OCI-LY3 (cell line): ENCODE measurements around the gene RALBP1.

Source experiments
- H2AFZ ChIP-seq: fragments of 200-600, 300-600 bp; shearing (Covaris generic); 2 replicates; pipeline ENCODE4 v1.6.0; 2014; ENCODE audit warnings: antibody characterized with exemption, low read depth, low read length
- H3K27ac ChIP-seq: fragments of 200-600, 300-600 bp; sonication (generic); 2 replicates; pipeline ENCODE4 v1.5.1; 2014; ENCODE audit warnings: mild to moderate bottlenecking, low read length, moderate library complexity, mixed read lengths
- H3K27me3 ChIP-seq: fragments of 200-600, 300-600 bp; sonication (generic); 2 replicates; pipeline ENCODE4 v1.6.1; 2014; ENCODE audit warnings: low read depth, low read length, mixed read lengths
- H3K36me3 ChIP-seq: fragments of 200-600, 300-600 bp; sonication (generic); replicated peaks from 2 replicates; pipeline ENCODE3; 2014; ENCODE audit warnings: low read depth, low read length, mixed read lengths
- H3K4me1 ChIP-seq: fragments of 300-600, 200-600 bp; sonication (generic); 2 replicates; pipeline ENCODE4 v1.6.1; 2014; ENCODE audit warnings: low read length, mixed read lengths
- H3K4me2 ChIP-seq: fragments of 200-600, 300-600 bp; sonication (generic); 2 replicates; pipeline ENCODE4 v1.6.1; 2014; ENCODE audit warnings: low read length, mixed read lengths
- H3K4me3 ChIP-seq: fragments of 300-600, 200-600 bp; sonication (generic); 2 replicates; pipeline ENCODE4 v1.5.1; 2014; ENCODE audit warnings: antibody characterized with exemption, mild to moderate bottlenecking, low read length, moderate library complexity
- H3K79me2 ChIP-seq: fragments of 300-600, 200-600 bp; shearing (Covaris generic); 2 replicates; pipeline ENCODE4 v1.6.1; 2014; ENCODE audit warnings: mild to moderate bottlenecking, low read length, mixed read lengths
- H3K9ac ChIP-seq: fragments of 300-600, 200-600 bp; shearing (Covaris generic); 2 replicates; pipeline ENCODE4 v1.6.0; 2014; ENCODE audit warnings: mild to moderate bottlenecking, low read length, moderate library complexity
- H3K9me3 ChIP-seq: fragments of 200-600, 300-600 bp; shearing (Covaris generic); 2 replicates; pipeline ENCODE4 v1.6.1; 2014; ENCODE audit warnings: low read length, mixed read lengths; ENCODE audit not compliant: insufficient read depth
- H4K20me1 ChIP-seq: fragments of 200-600, 300-600 bp; sonication (generic); 2 replicates; pipeline ENCODE4 v1.6.1; 2016; ENCODE audit warnings: low read length, mixed read lengths; ENCODE audit not compliant: insufficient read depth
- EZH2phosphoT487 ChIP-seq: fragments of 200-600 bp; shearing (Covaris generic); IDR thresholded peaks from 2 replicates; pipeline ENCODE4 v1.6.1; 2018; ENCODE audit warnings: antibody characterized with exemption, mixed run types, low read depth
- TF ChIP-seq, protein P1 (sequence below): fragments of 200-600, 300-600 bp; sonication (generic); IDR thresholded peaks from 2 replicates; pipeline ENCODE4 v1.5.1; 2014; ENCODE audit warnings: antibody characterized with exemption, low read length, low read depth

Gene RALBP1

DNA sequence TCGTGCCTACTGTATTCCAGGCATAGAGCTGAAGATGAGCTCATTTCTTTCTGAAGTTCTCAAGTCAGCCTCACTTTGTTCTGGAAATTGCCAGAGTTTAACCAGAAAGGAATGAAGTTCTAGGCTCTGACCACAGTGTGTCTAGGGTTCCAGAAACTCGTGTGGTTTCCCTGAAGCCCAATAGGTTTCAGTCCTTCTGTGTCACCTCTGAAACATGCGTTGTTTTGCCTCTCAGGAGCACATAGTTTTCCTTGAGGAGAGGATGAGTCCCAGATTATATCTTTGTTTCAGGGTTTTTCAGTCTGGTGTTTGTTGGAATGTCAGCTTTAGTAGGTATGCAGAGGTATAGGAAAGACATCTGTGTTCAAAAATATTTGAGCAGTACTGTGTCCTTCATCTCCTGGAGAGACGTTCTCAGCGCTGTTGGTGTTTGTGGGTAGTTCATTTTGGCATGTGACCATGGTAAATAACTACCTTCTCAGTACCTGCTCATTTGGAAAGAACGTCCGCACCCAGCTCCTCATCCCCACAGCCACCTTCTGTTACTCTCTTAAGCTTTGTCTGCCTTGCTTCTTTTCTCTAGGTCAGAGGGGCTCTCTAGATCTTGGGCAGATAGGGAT, 56.6 kb downstream of the RALBP1 start:
- TF ChIP-seq, protein P1, sequence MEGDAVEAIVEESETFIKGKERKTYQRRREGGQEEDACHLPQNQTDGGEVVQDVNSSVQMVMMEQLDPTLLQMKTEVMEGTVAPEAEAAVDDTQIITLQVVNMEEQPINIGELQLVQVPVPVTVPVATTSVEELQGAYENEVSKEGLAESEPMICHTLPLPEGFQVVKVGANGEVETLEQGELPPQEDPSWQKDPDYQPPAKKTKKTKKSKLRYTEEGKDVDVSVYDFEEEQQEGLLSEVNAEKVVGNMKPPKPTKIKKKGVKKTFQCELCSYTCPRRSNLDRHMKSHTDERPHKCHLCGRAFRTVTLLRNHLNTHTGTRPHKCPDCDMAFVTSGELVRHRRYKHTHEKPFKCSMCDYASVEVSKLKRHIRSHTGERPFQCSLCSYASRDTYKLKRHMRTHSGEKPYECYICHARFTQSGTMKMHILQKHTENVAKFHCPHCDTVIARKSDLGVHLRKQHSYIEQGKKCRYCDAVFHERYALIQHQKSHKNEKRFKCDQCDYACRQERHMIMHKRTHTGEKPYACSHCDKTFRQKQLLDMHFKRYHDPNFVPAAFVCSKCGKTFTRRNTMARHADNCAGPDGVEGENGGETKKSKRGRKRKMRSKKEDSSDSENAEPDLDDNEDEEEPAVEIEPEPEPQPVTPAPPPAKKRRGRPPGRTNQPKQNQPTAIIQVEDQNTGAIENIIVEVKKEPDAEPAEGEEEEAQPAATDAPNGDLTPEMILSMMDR: no peak
- no peak for TF ChIP-seq EZH2phosphoT487
- H3K4me3 ChIP-seq: no peak overlapping the region
- no peak overlapping the region for H2AFZ ChIP-seq
- H4K20me1 ChIP-seq: no peaks in the 10 kb centered on the region
- no peak overlapping the region for H3K4me2 ChIP-seq
- H3K9me3 ChIP-seq: no peaks in the 10 kb centered on the region
- H3K79me2 ChIP-seq: no peaks in the 10 kb centered on the region
- H3K36me3 ChIP-seq: peaks cover 14% of the 10 kb centered on the region
- H3K27me3 ChIP-seq: no peaks in the 10 kb centered on the region
- no peak overlapping the region for H3K27ac ChIP-seq
- no peaks in the 10 kb centered on the region for H3K4me1 ChIP-seq
- no peak overlapping the region for H3K9ac ChIP-seq

DNA sequence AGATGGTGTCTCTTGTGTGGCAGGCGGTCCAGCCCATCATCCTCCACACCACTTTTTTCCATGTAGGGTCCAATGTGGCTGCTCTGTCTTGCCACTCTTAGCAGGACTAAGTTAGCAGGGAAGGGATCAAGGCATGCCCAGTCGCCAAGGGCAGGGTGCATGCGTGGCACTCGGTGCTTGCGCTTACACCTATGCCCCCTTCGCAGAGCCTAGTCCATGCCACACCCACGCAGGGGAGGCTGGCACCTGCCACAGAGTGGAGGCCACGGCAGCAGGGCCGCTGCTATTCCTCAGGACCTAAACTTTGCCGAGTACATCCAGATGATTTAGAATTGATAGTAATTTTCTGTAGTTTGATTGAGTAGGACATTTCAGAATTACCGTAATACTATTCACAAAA, 59.5 kb downstream of the RALBP1 start:
- no peak overlapping the region for H3K27ac ChIP-seq
- H3K4me2 ChIP-seq: no peak overlapping the region
- no peaks in the 10 kb centered on the region for H3K27me3 ChIP-seq
- no peaks in the 10 kb centered on the region for H3K4me1 ChIP-seq
- TF ChIP-seq, protein P1: no peak
- no peak for TF ChIP-seq EZH2phosphoT487
- H2AFZ ChIP-seq: no peak overlapping the region
- H3K9ac ChIP-seq: no peak overlapping the region
- no peaks in the 10 kb centered on the region for H4K20me1 ChIP-seq
- H3K79me2 ChIP-seq: no peaks in the 10 kb centered on the region
- H3K4me3 ChIP-seq: no peak overlapping the region
- H3K36me3 ChIP-seq: peaks cover 2% of the 10 kb centered on the region
- H3K9me3 ChIP-seq: no peaks in the 10 kb centered on the region

DNA sequence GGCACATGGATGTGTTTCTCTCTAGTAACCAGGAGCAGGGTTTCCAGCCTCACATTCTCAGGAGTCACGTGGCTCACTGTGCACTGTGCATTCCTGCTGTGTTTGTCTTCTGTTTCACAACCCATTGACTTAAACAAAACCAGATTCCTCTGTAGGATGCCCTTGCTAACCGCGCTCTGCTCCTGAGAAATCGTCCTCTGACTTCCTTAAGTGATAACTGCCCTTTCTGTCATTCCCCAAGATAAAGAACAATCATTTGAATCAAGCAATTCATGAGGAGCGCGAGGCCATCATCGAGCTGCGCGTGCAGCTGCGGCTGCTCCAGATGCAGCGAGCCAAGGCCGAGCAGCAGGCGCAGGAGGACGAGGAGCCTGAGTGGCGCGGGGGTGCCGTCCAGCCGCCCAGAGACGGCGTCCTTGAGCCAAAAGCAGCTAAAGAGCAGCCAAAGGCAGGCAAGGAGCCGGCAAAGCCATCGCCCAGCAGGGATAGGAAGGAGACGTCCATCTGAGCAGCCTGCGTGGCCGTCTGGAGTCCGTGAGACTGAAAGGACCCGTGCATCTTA, 60.2 kb downstream of the RALBP1 start:
- no peak overlapping the region for H3K4me2 ChIP-seq
- no peak overlapping the region for H2AFZ ChIP-seq
- H3K27ac ChIP-seq: no peak overlapping the region
- H3K9ac ChIP-seq: no peak overlapping the region
- H3K9me3 ChIP-seq: no peaks in the 10 kb centered on the region
- TF ChIP-seq, protein P1: no peak
- TF ChIP-seq EZH2phosphoT487: no peak
- peaks cover 2% of the 10 kb centered on the region for H3K36me3 ChIP-seq
- no peaks in the 10 kb centered on the region for H3K79me2 ChIP-seq
- H3K27me3 ChIP-seq: no peaks in the 10 kb centered on the region
- no peaks in the 10 kb centered on the region for H3K4me1 ChIP-seq
- no peaks in the 10 kb centered on the region for H4K20me1 ChIP-seq
- H3K4me3 ChIP-seq: no peak overlapping the region

DNA sequence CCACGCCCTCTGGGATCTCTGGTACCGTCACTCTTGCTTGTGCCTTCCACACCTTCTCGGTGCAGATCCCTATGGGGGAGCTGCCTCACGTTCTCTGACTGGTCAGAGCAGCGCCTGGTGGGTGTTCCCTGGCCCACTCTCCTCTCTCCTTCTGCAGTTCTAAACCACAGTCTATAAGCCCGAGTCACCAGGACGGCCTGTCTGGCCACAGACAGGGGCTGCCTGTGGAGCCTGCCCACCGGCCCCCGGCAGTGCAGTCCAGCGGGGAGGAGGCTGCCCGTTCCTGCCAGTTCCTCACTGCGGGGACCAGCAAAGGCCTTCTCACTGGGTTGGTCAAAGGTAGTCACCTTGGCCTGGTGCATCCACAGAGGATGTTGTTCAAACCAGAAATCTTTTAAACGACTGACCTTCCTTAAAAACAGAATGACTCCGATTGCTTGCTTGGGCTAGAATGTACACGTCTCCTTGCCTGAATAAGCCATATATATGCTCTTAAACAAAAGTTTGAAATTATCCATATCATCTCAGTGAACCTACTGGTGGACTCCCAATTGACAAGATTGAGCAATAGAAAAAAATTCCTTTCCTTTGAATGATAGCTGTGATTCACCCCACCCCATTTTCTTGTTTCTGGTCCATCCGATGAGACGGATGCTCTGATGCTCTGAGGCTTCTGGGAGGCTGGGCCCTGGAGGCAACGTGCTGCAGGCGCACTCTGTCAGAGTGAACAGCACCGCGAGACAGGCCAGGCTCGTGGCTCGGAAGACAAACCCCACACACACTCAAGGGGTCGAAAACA, 61.2 kb downstream of the RALBP1 start:
- Histone ChIP-seq H3K4me2 (no peak overlapping the region), H3K36me3 (peaks cover 2% of the 10 kb centered on the region), H3K27me3 (no peaks in the 10 kb centered on the region), H3K79me2 (no peaks in the 10 kb centered on the region), H4K20me1 (no peaks in the 10 kb centered on the region), H3K9me3 (no peaks in the 10 kb centered on the region), H2AFZ (no peak overlapping the region), H3K4me3 (no peak overlapping the region), H3K27ac (no peak overlapping the region), H3K9ac (no peak overlapping the region), H3K4me1 (no peaks in the 10 kb centered on the region)
- TF ChIP-seq, protein P1: no peak
- no peak for TF ChIP-seq EZH2phosphoT487
